Cardiac fibroblast (primary cell): ENCODE measurements around the gene ACOT8.
A peak's percentile ranks its signal among the peaks of the same experiment; 100 is the strongest.
"Not testable (repeated sequence)": the region's sequence is repeated elsewhere in the genome, so short reads cannot be mapped to it uniquely, and the experiment has no call there.

ENCODE experiments used
- DNase-seq, 2 donors: peaks; one replicate each; pipeline versions ENCODE4 v3.0.0 to v3.0.0-alpha.2; 2010; ENCODE audit warnings: low read depth in 2 of 2
- H3K4me3 ChIP-seq, 2 donors: replicated peaks in 1 of 2; 1 replicate in 1 of 2; 2 replicates in 1 of 2; pipeline ENCODE4 v1.5.1; 2011; ENCODE audit warnings: low read depth in 2 of 2, low read length in 2 of 2, mild to moderate bottlenecking in 2 of 2, moderate library complexity in 1 of 2
- TF ChIP-seq, protein P1 (sequence below): IDR thresholded peaks from one replicate; pipeline ENCODE4 v1.5.1; 2011; ENCODE audit warnings: low read depth, mild to moderate bottlenecking, low read length, inconsistent platforms

Gene ACOT8

DNA sequence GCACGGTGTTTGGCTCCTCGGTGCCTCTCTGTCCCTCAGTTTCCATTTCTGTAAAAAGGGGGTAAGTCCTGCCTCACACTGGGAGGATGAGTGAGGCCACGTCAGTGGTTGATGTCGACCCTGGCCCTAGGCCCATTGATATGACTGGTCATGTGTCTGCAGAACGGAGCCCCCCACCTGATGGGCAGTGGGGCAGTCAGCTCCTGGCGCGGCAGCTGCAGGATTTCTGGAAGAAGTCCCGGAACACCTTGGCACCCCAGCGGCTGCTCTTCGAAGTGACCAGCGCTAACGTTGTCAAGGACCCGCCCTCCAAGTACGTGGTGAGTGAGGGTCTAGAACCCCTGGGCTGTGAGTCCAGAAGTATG lies 22.4 kb downstream of the ACOT8 start:
- peak overlapping the region; percentile 73 to 74 for H3K4me3 ChIP-seq
- TF ChIP-seq, protein P1, sequence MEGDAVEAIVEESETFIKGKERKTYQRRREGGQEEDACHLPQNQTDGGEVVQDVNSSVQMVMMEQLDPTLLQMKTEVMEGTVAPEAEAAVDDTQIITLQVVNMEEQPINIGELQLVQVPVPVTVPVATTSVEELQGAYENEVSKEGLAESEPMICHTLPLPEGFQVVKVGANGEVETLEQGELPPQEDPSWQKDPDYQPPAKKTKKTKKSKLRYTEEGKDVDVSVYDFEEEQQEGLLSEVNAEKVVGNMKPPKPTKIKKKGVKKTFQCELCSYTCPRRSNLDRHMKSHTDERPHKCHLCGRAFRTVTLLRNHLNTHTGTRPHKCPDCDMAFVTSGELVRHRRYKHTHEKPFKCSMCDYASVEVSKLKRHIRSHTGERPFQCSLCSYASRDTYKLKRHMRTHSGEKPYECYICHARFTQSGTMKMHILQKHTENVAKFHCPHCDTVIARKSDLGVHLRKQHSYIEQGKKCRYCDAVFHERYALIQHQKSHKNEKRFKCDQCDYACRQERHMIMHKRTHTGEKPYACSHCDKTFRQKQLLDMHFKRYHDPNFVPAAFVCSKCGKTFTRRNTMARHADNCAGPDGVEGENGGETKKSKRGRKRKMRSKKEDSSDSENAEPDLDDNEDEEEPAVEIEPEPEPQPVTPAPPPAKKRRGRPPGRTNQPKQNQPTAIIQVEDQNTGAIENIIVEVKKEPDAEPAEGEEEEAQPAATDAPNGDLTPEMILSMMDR: no peak
- no peak for DNase-seq

DNA sequence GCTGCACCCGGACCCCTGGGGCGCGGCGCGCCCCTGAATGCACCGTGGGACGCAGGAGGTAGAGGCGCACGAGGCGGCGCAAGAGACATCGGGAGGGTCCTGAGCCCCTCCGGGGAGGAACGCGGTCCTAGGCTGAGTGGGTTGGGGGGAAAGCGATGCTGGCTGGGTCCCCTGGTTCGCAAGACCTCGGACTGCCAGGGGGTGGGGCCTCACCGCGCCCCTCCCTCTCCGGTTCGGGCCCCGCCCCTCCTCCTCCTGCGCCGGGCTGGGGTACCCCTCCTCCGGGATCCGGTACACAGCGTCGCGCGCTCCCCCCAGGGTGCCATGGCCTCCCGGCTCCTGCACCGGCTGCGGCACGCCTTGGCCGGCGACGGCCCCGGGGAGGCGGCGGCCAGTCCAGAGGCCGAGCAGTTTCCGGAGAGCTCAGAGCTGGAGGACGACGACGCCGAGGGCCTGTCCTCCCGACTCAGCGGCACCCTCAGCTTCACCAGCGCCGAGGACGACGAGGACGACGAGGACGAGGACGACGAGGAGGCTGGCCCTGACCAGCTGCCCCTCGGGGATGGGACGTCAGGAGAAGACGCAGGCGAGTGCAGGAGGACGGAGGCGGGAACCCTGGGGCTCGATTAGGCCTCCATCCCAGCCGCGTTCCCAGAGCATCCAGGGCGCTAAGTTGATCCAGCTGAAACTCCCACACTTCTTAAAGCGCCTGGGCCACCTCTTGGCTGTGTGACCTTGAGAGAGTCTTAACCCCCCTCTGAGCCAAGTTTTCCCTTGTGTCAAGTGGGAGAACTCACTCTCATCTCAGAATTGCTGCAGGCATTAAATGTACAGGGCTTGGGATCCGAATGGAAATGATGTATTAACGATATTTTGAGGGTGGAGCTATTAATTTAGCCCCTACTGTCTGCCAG lies 23.1 kb downstream of the ACOT8 start:
- TF ChIP-seq, protein P1: no peak
- peak; percentile 57 to 76 for DNase-seq
- H3K4me3 ChIP-seq: peak overlapping the region; percentile 73 to 74

DNA sequence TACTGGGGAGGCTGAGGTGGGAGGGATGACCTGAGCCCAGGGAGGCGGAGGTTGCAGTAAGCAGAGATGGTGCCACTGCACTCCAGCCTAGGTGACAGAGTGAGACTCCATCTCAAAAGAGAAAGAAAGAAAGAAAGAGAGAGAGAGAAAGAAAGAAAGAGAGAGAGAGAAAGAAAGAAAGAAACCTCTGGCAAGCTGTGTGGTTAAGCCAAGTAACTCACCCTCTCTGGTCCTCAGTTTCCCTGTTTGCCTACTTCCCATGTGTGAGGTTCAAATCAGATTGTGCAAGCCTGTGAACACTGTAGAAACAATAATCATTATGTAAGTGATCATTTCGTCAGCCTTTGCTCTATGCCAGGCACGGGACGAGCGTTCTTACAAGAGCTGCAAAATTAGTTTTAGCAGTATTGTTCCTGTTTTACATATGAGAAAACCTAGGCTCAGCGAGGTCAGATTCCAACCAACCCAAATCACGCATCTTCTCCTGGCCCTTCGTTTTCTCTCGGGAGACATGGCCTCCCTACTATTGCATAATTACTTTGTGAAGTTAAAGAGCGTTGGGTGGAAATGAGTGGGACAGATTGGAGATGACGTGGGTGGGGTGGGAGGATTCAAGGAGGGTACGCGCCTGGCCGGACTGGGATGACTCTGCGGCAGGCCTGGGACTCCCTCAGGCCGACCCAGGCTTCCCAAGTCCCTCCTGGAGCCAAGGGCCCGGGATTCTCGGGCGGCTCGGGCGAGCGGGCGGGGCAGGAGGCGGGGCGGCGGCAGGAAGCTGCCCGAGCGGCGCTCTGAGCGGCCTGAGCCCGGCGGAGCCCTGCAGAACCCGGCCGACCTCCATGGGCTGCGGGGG lies 23.9 kb downstream of the ACOT8 start, which contains the start of gene SNX21:
Gene SNX21, plus strand, starts transcription at position 770 of the 853 bp plus-strand sequence. CDS start 121 bp downstream, outside the sequence.
- peak; percentile 96 to 98 for DNase-seq
- TF ChIP-seq, protein P1: no peak
- H3K4me3 ChIP-seq: peak within 1 kb of the TSS; percentile 73 to 74

DNA sequence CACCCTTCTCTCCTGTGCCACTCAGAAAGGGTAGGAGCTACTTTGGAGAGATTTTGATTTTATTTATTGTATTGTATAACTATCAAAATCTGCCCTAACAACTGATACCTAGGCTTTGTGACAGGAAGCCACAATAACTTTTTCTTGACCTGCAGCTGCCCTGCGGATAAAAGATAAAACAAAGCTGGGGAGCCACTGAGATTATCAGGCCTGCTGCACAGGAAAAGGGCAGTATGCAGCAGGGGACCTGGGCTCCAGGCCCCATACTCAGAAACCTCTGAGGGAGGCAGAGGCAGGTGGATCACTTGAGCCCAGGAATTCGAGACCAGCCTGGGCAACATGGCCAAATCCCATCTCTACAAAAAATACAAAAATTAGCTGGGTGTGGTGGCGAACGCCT lies 24.6 kb downstream of the ACOT8 start:
- TF ChIP-seq, protein P1: no peak
- no peak overlapping the region for H3K4me3 ChIP-seq
- DNase-seq: no peak

DNA sequence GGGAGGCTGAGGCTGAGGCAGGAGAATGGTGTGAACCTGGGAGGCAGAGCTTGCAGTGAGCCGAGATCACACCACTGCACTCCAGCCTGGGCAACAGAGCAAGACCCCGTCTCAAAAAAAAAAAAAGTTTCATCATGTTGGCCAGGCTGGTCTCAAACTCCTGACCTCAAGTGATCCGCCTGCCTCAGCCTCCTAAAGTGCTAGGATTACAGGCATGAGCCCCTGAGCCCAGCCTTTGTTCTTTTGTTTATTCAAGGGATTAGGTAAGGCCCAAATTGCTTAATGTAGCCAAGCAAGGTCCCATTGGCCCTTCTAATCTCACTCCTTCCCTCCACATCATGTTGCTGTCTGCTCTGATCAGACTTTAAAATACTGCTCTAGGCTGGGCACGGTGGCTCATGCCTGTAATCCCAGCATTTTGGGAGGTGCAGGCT lies 27.5 kb downstream of the ACOT8 start:
- not testable (repeated sequence) for DNase-seq, H3K4me3 ChIP-seq

DNA sequence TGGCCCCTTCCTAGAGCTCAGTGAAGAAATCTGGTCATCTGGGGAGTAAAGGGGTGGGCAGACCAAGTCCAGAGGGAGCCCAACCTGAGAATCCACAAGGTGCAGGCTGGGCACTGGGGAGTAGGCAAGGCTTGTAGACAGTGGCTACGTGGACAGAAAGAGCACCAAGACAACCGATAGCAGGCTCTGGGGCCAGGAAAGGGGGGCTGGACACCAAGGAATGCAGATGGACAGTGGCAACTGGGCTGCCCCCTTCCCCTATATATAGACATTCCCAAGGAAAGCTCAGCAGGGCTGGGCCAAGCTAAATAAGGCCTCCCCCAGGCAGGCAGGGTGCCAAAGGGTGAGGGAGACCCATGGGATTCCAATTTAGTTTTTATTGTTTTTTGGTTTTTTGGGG lies 28.6 kb downstream of the ACOT8 start:
- DNase-seq: peak; percentile 29 to 31
- TF ChIP-seq, protein P1: no peak
- no peak overlapping the region for H3K4me3 ChIP-seq

DNA sequence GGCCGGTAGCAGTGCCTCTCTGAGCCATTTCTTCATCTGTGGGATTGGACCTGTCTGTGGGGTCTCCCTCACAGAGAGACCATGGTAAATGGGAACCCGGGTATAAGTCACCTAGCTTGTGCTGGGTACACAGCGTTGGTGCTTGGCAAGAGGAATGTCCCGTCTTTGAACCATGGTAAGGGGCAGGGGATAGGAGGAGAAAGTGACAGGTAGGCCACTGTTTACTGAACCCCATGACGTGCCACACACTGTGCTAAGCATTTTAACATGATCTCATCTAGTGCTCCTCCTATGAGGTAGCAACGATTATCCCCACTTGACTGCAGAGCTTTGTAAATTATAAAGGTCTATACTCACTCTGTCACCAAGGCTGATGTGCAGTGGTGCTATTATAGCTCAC lies 29.5 kb downstream of the ACOT8 start:
- no peak for DNase-seq
- H3K4me3 ChIP-seq: no peak overlapping the region
- TF ChIP-seq, protein P1: no peak
